HG02884 (cell line): ENCODE results near the gene PUSL1.

Experiments used
- ATAC-seq: cut with Tn5 transposase; IDR thresholded peaks from one replicate; pipeline ENCODE4 v1.9.1; 2021; ENCODE audit warnings: mild to moderate bottlenecking, moderate library complexity; ENCODE audit not compliant: unreplicated experiment

PUSL1 gene

GRCh38 chr1:1307923-1308755 lies at the start of gene PUSL1, which contains the start of gene ACAP3:
TSS of gene PUSL1 (plus strand) at chr1:1308597. CDS start at chr1:1308644, 47 bp downstream.
TSS of gene ACAP3 (minus strand) at chr1:1307930. CDS start at chr1:1307815, 115 bp downstream.
- peak; percentile 48 for ATAC-seq

- ATAC-seq, result no peak
Observed at GRCh38 chr1:1259119-1259488, 49.3 kb upstream of the PUSL1 start.

- ATAC-seq, result no peak
Observed at GRCh38 chr1:1259540-1259939, 48.9 kb upstream of the PUSL1 start.

GRCh38 chr1:1259951-1260600 lies 48.3 kb upstream of the PUSL1 start:
- ATAC-seq, result no peak

GRCh38 chr1:1260843-1261560 lies 47.4 kb upstream of the PUSL1 start:
- ATAC-seq, result no peak

- no peak for ATAC-seq
Observed at GRCh38 chr1:1262071-1262470, 46.3 kb upstream of the PUSL1 start.

- no peak for ATAC-seq
Observed at GRCh38 chr1:1262758-1263157, 45.6 kb upstream of the PUSL1 start.

GRCh38 chr1:1264026-1264425 lies 44.4 kb upstream of the PUSL1 start:
- ATAC-seq, result no peak

- no peak for ATAC-seq
Observed at GRCh38 chr1:1264868-1265272, 43.5 kb upstream of the PUSL1 start.

GRCh38 chr1:1267488-1268283 lies 40.7 kb upstream of the PUSL1 start:
- ATAC-seq, result no peak

- no peak for ATAC-seq
Observed at GRCh38 chr1:1268284-1268682, 40.1 kb upstream of the PUSL1 start.

GRCh38 chr1:1270813-1271212 lies 37.6 kb upstream of the PUSL1 start:
- ATAC-seq, result no peak

- no peak for ATAC-seq
Observed at GRCh38 chr1:1272341-1273208, 35.8 kb upstream of the PUSL1 start.

- no peak for ATAC-seq
Observed at GRCh38 chr1:1273209-1273511, 35.2 kb upstream of the PUSL1 start.

- peak; percentile 73 for ATAC-seq
Observed at GRCh38 chr1:1273512-1274298, 34.7 kb upstream of the PUSL1 start, which contains the start of gene UBE2J2. TSS of gene UBE2J2 (minus strand) at chr1:1273854. CDS start at chr1:1267992, 5,862 bp downstream.

- no peak for ATAC-seq
Observed at GRCh38 chr1:1274299-1274930, 34.0 kb upstream of the PUSL1 start.

GRCh38 chr1:1274931-1275431 lies 33.4 kb upstream of the PUSL1 start:
- no peak for ATAC-seq

- no peak for ATAC-seq
Observed at GRCh38 chr1:1275836-1276235, 32.6 kb upstream of the PUSL1 start.
